ENCODE data around the gene ZFYVE21.

ZFYVE21 gene

DNA sequence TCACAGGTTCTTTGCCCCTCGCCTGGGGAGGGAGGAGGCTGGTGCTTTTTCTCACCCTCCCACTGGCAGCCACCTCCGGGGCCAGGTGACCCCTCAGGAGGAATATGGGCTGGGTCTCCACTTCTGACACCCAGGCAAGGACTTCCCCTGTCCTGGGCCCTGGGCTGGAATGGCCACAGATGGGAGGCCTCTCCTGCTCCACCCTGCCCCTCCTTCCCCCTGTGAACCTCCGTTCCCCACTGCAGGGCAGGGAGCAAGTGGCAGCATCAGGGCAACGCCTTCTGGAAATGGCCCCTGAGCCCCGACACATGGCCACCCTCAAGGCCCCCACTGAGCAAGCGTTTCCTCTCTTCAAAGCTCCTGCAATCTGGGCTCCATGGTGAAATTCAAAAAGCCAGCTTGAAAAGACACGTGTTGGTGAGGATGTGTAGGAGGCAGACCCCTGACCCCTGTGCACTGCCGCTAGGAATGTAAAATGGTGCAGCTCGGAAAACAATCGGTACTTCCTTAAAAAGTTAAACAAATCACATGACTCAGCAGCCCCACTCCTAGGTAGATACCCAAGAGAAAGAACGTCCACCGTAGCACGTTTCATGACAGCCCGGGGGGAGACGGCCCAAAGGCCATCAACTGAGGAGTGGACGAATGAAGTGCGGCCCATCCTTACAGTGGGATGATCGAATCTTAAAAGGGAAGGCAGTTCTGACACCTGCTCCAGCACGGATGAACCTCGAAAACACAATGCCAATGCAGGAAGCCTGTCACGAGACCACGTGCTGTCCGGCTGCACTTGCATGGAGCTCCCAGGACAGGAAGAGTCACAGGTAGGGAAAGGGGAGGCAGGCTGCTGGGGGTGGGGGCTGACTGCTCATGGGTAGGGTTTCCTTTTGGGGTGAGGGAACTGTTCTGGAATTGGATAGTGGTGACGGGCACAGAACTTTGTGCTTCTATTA is 11.9 kb upstream of the ZFYVE21 start:
- in situ Hi-C loops (cut with HindIII; ENCODE audit: low sequenced_read_pairs) = no loop called here

DNA sequence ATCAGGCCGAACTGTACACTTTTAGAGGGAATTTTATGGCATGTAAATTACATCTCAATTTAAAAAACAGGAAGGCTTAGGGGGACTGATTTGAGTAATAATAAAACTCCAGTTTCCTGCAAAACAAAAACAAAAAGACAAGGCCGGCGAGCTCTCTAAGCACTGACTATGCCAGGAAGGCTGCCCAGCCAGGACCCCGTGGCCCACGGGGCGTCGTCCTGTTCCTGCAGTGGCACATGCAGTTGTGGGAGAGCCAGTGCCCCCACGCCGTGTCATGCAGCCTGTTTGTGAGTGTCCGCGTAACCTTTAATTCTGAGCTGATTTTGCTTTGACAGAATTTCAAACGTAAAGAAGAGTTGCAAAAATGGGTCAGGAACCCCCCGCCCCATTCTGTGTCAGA is 10.9 kb upstream of the ZFYVE21 start:
- in situ Hi-C loops (cut with HindIII; ENCODE audit: low sequenced_read_pairs) = no loop called here

GRCh38 chr14:103705118-103705503 is 10.5 kb upstream of the ZFYVE21 start:
- in situ Hi-C loops (cut with HindIII; ENCODE audit: low sequenced_read_pairs) = no loop called here

GRCh38 chr14:103705504-103706284 is 9.9 kb upstream of the ZFYVE21 start:
- in situ Hi-C loops (cut with HindIII; ENCODE audit: low sequenced_read_pairs) = no loop called here

GRCh38 chr14:103706551-103707328 is 8.9 kb upstream of the ZFYVE21 start:
- in situ Hi-C loops (cut with HindIII; ENCODE audit: low sequenced_read_pairs) = no loop called here

DNA sequence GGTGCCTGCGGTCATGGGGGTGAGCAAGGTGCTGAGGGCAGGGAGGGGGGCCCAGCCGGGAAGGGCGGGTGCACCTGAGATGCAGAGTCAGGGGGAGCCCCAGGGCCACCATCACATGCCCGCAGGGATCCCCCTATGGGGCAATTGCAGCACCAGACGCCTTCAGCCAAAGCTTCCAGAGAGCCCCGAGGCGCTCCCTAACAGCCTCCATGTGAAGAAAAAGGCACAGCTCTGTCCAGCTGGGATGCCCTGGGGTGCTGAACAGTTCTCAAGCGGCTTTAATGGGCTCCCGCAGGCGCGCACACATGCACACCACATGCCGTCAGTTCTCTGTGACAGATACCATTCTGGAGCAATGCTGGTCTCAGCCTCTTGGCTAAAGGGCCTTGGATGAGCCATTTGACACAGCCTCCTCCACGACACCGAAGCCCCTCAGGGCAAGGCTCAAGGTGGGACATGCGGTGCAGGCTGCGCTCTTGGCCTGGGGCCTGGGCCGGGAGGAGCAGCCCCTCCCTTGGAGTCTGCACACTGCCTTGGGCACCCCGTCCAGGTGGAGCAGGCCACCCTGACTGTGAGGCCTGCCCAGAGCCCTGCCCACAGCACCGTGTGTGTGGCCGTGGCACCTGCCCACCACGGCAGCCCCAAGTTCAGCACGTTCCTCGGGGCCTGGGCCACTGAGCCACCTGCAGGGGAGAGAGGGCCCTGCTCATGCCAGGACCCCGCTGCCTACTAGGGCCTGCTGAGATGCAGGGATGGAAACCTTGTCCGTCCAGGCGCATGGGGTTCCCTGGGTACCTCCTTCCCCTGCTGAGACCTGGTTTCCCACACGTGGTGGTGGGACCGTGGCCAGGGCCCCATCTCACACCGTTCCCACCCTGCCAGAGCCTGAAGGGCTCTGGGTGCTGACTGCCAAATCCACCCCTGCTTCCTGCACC is 8.0 kb upstream of the ZFYVE21 start:
- in situ Hi-C loops (cut with HindIII; ENCODE audit: low sequenced_read_pairs) = no loop called here

- in situ Hi-C loops (cut with HindIII; ENCODE audit: low sequenced_read_pairs) = no loop called here
These were observed 6.8 kb upstream of the ZFYVE21 start for GRCh38 chr14:103708750-103709187.

DNA sequence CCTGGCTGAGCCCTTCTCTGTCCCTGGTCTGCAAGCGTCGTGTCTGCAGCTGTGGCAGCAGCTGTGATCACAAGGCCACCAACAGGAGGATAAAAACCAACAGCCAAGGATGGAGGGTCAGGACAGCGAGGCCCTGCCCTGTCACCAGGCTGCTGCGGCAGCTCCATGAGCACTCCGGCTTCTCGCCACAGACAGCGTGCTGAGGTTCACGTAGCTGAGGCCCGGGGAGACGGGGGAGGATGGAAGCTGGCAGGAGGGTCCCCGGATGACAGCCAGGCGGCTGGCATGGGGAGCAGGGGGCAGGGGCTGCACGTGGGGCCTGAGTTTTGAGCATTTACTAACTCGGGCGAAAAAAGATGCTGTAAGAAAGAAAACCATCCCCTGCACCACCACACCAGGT is 5.8 kb upstream of the ZFYVE21 start:
- in situ Hi-C loops (cut with HindIII; ENCODE audit: low sequenced_read_pairs) = no loop called here

GRCh38 chr14:103710771-103711377 is 4.7 kb upstream of the ZFYVE21 start:
- in situ Hi-C loops (cut with HindIII; ENCODE audit: low sequenced_read_pairs) = no loop called here

DNA sequence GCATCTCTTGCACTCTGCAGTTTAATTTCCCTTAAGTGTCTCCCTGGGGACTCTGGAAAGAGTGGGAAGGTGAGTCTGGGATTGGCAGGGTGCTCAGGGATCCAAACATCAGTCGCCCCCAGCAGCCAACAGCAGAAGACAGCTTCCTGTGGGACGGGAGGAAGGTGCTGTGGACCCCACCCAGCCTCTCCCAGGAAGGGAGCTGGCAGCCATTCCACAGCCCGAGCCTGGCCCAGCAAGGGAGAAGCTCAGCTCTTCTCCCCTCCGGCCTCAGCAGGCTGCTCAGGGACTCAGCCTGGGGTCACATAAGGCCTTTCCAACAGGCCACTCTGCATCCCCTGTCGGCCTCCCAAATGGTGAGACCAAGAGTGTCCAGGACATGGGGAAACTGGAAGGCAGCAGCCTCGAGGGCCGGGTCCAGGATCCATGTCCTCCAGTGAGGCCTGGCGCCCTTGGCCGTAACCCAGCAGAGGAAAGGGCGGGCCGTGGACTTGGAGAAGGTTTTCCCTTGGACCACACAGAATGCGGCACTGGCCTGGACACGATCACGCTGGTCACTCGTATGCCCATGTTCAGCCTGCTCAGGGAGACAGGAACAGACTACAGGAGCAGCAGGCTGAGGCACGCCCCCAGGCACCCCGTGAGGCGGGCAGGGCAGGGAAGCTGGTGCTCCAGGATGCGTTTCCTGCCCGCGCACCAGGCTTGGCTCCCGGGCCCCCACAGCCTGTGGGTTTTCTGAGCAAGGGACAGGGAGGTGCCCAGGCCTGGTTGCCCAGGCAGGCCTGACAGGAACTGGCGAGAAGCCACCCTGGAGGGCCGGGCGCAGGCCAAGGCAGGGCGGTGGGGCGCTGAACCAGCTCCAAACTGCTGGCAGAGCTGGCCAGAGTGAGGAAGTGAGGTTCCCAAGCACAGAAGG is 3.8 kb upstream of the ZFYVE21 start:
- in situ Hi-C loops (cut with HindIII; ENCODE audit: low sequenced_read_pairs) = no loop called here

DNA sequence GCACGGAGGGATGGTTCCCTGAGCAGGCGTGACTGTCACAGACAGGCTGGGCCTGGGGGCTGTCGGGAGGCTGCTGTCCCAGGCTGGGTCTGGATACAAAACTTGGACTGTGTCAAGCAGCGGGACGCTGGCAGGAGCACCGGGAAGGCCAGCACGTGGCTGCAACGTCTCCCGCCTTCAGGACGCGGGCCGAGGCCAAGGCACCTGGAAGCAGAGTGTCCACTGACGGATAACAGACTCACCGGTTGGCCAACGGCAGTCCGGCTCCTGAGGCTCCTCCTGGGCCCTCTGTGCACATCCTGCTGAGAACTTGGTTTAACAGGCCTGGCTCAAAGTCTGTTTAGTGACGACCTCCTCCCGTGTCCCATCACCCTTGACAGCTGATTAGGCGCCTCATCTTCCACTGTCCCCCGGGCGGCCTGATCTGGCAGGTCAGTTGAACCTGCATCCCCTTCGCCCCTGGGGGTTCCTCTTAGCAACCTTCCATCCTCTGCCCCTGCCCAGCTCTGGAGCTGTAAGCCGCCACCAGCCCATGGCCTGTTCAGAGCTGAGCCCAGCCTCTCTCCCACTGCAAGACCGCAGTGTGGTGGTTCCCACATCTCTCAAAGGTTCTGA is 2.9 kb upstream of the ZFYVE21 start:
- in situ Hi-C loops (cut with HindIII; ENCODE audit: low sequenced_read_pairs) = no loop called here

- in situ Hi-C loops (cut with HindIII; ENCODE audit: low sequenced_read_pairs) = no loop called here
These were observed 2.1 kb upstream of the ZFYVE21 start for GRCh38 chr14:103713304-103714062.

DNA sequence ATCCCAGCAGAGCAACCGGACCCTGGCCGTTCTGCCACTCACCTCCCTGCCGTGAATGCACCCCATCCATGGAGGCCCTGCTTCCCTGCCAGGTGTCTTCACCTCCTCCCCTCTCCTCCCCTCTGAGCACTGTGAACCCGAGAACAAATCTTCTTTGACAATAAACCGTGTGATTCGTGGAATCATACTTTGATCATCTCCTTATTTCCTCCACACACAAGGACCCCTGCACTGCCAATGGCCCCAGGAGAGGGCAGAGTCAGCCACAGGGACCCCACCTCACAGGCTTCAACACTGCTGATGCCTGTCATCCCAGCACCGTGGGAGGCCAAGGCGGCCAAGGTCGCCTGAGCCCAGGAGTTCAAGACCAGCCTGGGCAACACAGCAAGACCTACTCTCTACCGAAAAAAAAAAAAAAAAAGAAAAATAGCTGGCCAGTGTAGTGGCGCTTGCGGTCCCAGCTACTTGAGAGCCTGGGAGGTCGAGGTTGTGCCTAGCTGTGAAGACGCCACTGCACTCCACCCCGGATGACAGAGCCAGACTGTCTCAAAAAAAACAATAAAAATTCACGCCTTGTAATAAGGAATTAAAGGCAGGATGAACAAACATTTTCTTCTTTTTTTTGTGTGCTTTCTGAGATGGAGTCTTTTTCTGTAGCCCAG is 1.4 kb upstream of the ZFYVE21 start:
- in situ Hi-C loops (cut with HindIII; ENCODE audit: low sequenced_read_pairs) = no loop called here

DNA sequence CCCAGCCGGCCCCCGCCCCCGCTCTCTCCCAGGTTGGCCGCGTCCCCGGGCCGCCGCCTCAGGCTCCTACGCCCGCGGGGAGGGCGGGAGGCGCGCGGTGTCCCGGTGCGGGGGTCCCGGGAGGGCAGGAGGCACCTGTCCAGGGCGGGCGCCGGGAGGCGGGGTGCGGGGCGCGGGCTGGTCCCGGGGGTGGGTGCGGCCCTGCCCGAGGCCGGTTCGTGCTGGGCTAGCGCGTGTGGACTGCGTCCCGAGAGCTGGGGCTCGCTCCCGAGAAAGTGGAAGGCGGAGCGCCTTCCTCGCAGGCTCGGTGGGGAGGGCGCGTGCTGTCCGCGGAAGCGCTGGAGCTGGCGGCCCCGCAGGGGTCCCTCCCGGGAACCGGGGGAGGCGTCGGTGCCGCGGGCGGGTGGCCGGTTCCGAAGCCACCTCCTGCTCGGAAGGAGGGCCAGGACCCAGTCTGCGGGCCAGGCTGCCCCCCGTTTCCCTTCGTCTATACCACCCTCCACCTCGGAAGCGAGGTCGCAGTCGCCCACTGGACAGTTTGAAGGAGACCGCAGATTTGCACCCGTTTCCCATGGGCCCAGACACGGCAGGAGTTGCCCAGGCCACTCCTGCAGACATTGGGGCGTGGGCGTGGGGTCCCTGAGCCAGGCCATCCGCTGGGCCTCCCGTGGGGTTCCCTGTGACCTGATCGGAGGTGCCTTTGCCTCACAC is 636 bp downstream of the ZFYVE21 start:
- in situ Hi-C loops (cut with HindIII; ENCODE audit: low sequenced_read_pairs) = loop anchor here (5.0 kb wide), 2 partner anchors 39 to 79 kb away; no protein-coding TSS in a partner anchor

DNA sequence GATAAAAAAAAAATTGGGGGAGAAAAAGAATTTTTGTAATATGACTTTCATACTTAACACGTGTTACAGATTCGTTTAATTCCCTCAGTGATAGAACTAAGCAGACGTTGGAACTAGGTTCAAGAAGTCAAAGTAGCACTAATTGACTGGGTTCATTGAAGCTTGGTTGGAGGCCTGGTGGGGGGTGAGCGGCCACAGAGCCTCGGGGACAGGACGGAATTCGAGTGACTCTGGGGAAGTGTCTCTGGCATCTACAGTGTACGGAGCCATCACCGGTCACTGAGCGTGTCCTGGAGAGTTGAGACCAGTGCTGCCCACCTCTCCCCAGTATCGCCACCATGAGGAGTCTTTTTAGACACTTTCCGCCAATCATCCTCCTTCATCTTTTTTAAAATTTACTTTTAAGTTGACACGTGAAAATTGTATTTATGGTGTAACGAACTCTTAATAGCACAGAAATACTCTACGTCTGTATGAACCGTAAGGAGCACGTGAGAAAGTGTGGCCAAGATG is 1.3 kb downstream of the ZFYVE21 start:
- in situ Hi-C loops (cut with HindIII; ENCODE audit: low sequenced_read_pairs) = loop anchor here (5.0 kb wide), 2 partner anchors 40 to 80 kb away; no protein-coding TSS in a partner anchor

GRCh38 chr14:103718572-103718971 is 3.0 kb downstream of the ZFYVE21 start:
- in situ Hi-C loops (cut with HindIII; ENCODE audit: low sequenced_read_pairs) = loop anchor here (5.0 kb wide), 2 partner anchors 41 to 81 kb away; no protein-coding TSS in a partner anchor
